GM12891 (cell line): Measurements from ENCODE around the gene HOXA11.

Experiments
- PAX5 ChIP-seq: IDR thresholded peaks from 2 replicates; pipeline ENCODE4 v1.6.1; 2011; ENCODE audit warnings: low read length, moderate library complexity, mild to moderate bottlenecking; ENCODE audit not compliant: insufficient read depth, severe bottlenecking
- POLR2A ChIP-seq: IDR thresholded peaks from 2 replicates; pipeline ENCODE4 v1.6.1; 2011; ENCODE audit warnings: low read depth, low read length, control low read depth
- POLR2AphosphoS5 ChIP-seq: IDR thresholded peaks from 2 replicates; pipeline ENCODE4 v1.6.1; 2011; ENCODE audit warnings: low read depth, low read length, control low read depth
- POU2F2 ChIP-seq: IDR thresholded peaks from 2 replicates; pipeline ENCODE4 v1.6.1; 2011; ENCODE audit warnings: low read depth, mild to moderate bottlenecking, control low read depth, low read length, moderate library complexity
- TAF1 ChIP-seq: IDR thresholded peaks from 2 replicates; pipeline ENCODE4 v1.6.1; 2011; ENCODE audit warnings: low read depth, low read length, control low read depth

DNA sequence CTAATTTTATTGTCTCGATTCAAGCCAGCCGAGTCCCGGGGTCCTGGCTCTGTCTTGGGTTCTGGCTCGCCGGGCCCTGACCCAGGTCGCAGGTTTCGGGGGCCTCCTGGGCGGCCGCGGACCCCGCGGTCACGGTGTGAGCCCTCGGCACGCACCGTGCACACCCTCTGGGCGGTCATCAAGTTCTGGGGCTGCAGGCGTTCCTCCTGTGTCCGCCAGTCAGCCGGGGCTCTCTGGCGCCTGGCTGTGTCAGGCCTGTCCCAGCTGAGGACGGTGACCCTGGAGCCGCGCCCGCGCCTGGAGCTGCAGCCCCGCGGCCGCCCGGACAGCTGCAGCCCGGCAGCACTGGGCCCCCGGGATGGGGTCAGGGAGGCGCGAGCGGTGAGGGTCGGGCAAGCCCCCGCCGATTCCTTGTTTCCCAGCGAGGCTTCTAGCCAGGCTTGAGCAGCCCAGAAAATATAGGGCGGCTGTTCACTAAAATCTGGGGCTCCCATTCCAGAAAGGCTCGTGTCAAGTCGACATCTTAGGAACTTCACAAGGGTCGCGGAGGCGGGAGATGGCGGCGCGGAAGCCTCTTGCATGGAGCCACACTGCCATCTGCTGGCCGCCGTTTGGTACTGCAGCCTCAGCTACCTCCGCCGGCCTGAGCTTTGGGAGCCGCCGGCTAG lies 24.4 kb downstream of the HOXA11 start:
- TF ChIP-seq TAF1 (no peak), POLR2A (no peak), POU2F2 (no peak), POLR2AphosphoS5 (no peak), PAX5 (no peak)
